GM10248 (cell line): Measurements from ENCODE around the gene ATP2B2.

Source experiments
- CTCF ChIA-PET: fragments of 300-600 bp; sonication (Branson Sonifier 250); formaldehyde crosslinking; extraction: SDS; loops from one replicate; lab custom pipeline; 2021; ENCODE audit warnings: antibody characterized with exemption; lab: Yijun Ruan, JAX
- POLR2A ChIA-PET: fragments of 350-650 bp; sonication (Branson Sonifier 250); formaldehyde crosslinking; extraction: SDS; loops from one replicate; lab custom pipeline; 2020; ENCODE audit warnings: antibody characterized with exemption; lab: Yijun Ruan, JAX
- DNase-seq: peaks from one replicate; pipeline ENCODE4 v3.0.0; 2012; ENCODE audit errors: extremely low spot score
- TF ChIP-seq, protein P1 (sequence below): IDR thresholded peaks from 2 replicates; pipeline ENCODE4 v1.5.1; 2012; ENCODE audit warnings: mild to moderate bottlenecking, low read depth; ENCODE audit errors: extremely low read depth, missing control alignments, control extremely low read depth

The ATP2B2 gene

DNA sequence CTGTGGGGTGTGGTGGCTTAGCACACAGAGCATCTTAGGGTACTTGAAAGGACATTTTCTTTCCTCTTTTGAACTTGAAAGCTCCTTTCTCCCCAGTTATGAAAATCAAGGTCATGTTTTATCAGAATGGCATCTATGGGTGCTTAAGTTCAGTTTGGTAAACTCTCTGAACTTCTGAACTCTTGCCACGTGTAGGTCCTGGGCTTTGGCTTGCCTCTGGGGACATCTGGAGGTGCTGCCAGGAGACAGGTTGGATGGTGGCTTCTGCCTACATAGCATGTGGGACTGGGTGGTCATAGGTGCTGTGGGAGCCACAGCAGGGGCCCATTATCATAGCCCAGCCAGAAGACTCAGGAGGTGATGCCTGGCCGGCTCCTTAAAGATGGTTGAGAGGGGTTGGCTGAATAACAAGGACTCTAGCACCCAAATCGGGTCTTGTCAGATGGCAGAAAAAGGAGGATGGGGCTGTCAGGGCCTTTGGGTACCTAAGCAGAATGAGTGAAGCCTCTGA lies 228.2 kb downstream of the ATP2B2 start:
- CTCF ChIA-PET: interaction anchor here (2.3 kb wide), 1 partner anchor 10 kb away, joined by 7 read pairs; no protein-coding TSS in a partner anchor
- TF ChIP-seq, protein P1, sequence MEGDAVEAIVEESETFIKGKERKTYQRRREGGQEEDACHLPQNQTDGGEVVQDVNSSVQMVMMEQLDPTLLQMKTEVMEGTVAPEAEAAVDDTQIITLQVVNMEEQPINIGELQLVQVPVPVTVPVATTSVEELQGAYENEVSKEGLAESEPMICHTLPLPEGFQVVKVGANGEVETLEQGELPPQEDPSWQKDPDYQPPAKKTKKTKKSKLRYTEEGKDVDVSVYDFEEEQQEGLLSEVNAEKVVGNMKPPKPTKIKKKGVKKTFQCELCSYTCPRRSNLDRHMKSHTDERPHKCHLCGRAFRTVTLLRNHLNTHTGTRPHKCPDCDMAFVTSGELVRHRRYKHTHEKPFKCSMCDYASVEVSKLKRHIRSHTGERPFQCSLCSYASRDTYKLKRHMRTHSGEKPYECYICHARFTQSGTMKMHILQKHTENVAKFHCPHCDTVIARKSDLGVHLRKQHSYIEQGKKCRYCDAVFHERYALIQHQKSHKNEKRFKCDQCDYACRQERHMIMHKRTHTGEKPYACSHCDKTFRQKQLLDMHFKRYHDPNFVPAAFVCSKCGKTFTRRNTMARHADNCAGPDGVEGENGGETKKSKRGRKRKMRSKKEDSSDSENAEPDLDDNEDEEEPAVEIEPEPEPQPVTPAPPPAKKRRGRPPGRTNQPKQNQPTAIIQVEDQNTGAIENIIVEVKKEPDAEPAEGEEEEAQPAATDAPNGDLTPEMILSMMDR: no peak
- DNase-seq: no peak
- POLR2A ChIA-PET: no interaction called here

GRCh38 chr3:10274601-10275000 lies 230.8 kb downstream of the ATP2B2 start:
- ChIA-PET CTCF (interaction anchor here (0.8 to 4.8 kb wide), 5 partner anchors 9 to 88 kb away, joined by 3 to 16 read pairs (median 5); no protein-coding TSS in a partner anchor), POLR2A (no interaction called here)
- DNase-seq: no peak
- TF ChIP-seq, protein P1: no peak
